Natural killer cell (primary cell): ENCODE data around the gene TGFBR2. TPM values are rescaled to one million over a fixed set of nuclear protein-coding genes. Genes with fewer than 3 reads are reported as not detected.

Experiments used
- ATAC-seq, 3 donors: fragments of 150-1000 bp in 2 of 3; fragments of 200-7000 bp in 1 of 3; cut with Tn5 transposase; 1 replicate in 1 of 3; 2 replicates in 2 of 3; pipeline ENCODE4 v1.10.0; 2021; ENCODE audit warnings: mild to moderate bottlenecking in 2 of 3, moderate library complexity in 2 of 3
- DNase-seq, 2 donors: peaks; one replicate each; pipeline versions ENCODE4 v3.0.0 to v3.0.0-alpha.2; 2013 to 2021; ENCODE audit warnings: mixed read lengths in 1 of 2
- H3K27ac ChIP-seq: one replicate; pipeline ENCODE4 v1.5.1; 2013; ENCODE audit warnings: mild to moderate bottlenecking, low read length
- H3K27me3 ChIP-seq: one replicate; pipeline ENCODE4 v1.6.1; 2013; ENCODE audit warnings: low read length; ENCODE audit not compliant: control insufficient read depth, insufficient read depth
- H3K36me3 ChIP-seq: one replicate; pipeline ENCODE4 v1.6.1; 2013; ENCODE audit warnings: low read length; ENCODE audit not compliant: control insufficient read depth, insufficient read depth
- H3K4me1 ChIP-seq: one replicate; pipeline ENCODE4 v1.6.1; 2013; ENCODE audit warnings: low read length; ENCODE audit not compliant: control insufficient read depth, insufficient read depth
- H3K4me3 ChIP-seq: one replicate; pipeline ENCODE4 v1.5.1; 2013; ENCODE audit warnings: low read length
- H3K9me3 ChIP-seq: one replicate; pipeline ENCODE4 v1.6.1; 2013; ENCODE audit warnings: low read length; ENCODE audit not compliant: control insufficient read depth, insufficient read depth
- H3K27ac Mint-ChIP-seq, 2 donors: one replicate each; pipeline ENCODE4 v1.8.0; 2022; ENCODE audit warnings: mild to moderate bottlenecking in 2 of 2, mixed read lengths in 2 of 2, moderate library complexity in 1 of 2
- H3K27me3 Mint-ChIP-seq, 2 donors: one replicate each; pipeline ENCODE4 v1.8.0; 2022; ENCODE audit warnings: low read depth in 2 of 2, mixed read lengths in 2 of 2
- H3K36me3 Mint-ChIP-seq: one replicate; pipeline ENCODE4 v1.8.0; 2022; ENCODE audit warnings: mixed read lengths
- H3K4me1 Mint-ChIP-seq, 2 donors: one replicate each; pipeline ENCODE4 v1.8.0; 2022; ENCODE audit warnings: mixed read lengths in 2 of 2
- H3K4me3 Mint-ChIP-seq: one replicate; pipeline ENCODE4 v1.8.0; 2022; ENCODE audit warnings: mild to moderate bottlenecking, moderate library complexity, mixed read lengths
- H3K9me3 Mint-ChIP-seq, 2 donors: one replicate each; pipeline ENCODE4 v1.8.0; 2022; ENCODE audit warnings: mixed read lengths in 2 of 2
- CTCF ChIP-seq: fragments of 200-600 bp; IDR thresholded peaks from one replicate; pipeline ENCODE4 v1.8.0; 2022; ENCODE audit warnings: antibody characterized with exemption
- WGBS: methylation state at CpG from one replicate; pipeline ENCODE4 v1.1.7; 2013; ENCODE audit warnings: missing lambda C conversion rate; ENCODE audit not compliant: insufficient coverage; 5-methylcytosine and 5-hydroxymethylcytosine counted together
- intact Hi-C: fragments of 100-400 bp; cut with micrococcal nuclease; formaldehyde crosslinking; loops from one replicate; pipeline ENCODE4 v1.14.2; 2022
- total RNA-seq, 4 donors: library from RNA; stranded (reverse); fragments of 120-200 nt in 1 of 4; gene quantifications; one replicate each; pipeline versions ENCODE4 v1.2.3 to v1.2.4, GENCODE V29; 2013 to 2022

The TGFBR2 gene
- total RNA-seq, 3 donors from 2014 or later (not counting 1 experiment from before 2014, with no cell fraction given) = 70.4 to 113 (median 99.3) TPM

GRCh38 chr3:30673425-30674341 lies 67.3 kb downstream of the TGFBR2 start:
- H3K9me3 Mint-ChIP-seq = no peaks in the 10 kb centered on the region
- H3K4me3 ChIP-seq = no peak overlapping the region
- peaks cover 82% of the 10 kb centered on the region for H3K36me3 ChIP-seq
- H3K36me3 Mint-ChIP-seq = peaks cover 40% of the 10 kb centered on the region
- H3K9me3 ChIP-seq = no peaks in the 10 kb centered on the region
- H3K4me1 Mint-ChIP-seq = peaks cover 77 to 87% of the 10 kb centered on the region in 2 donors
- H3K4me3 Mint-ChIP-seq = no peak overlapping the region
- no peaks in the 10 kb centered on the region for H3K27me3 ChIP-seq
- H3K27me3 Mint-ChIP-seq = no peaks in the 10 kb centered on the region
- DNase-seq (peak in 1 of 2 donors; percentile 37), ATAC-seq (peak in 1 of 3 donors; percentile 57)
- no peak overlapping the region for H3K27ac ChIP-seq
- intact Hi-C loops = no loop called here
- H3K4me1 ChIP-seq = no peaks in the 10 kb centered on the region
- no peak for TF ChIP-seq CTCF
- H3K27ac Mint-ChIP-seq = peak overlapping the region; percentile 75 to 84
- WGBS = 96% methylated on average over 4 of the region's 6 CpGs

- no peaks in the 10 kb centered on the region for H3K9me3 Mint-ChIP-seq
- TF ChIP-seq CTCF = no peak
- ATAC-seq (no peak), DNase-seq (no peak)
- no peaks in the 10 kb centered on the region for H3K27me3 Mint-ChIP-seq
- Histone ChIP-seq H3K4me3 (no peak overlapping the region), H3K27ac (no peak overlapping the region), H3K27me3 (no peaks in the 10 kb centered on the region), H3K9me3 (no peaks in the 10 kb centered on the region), H3K4me1 (no peaks in the 10 kb centered on the region), H3K36me3 (peaks cover 88% of the 10 kb centered on the region)
- peak overlapping the region; percentile 74 to 84 for H3K27ac Mint-ChIP-seq
- no peak overlapping the region for H3K4me3 Mint-ChIP-seq
- H3K4me1 Mint-ChIP-seq = peaks cover 79 to 89% of the 10 kb centered on the region in 2 donors
- intact Hi-C loops = no loop called here
- 98% methylated on average over 2 of the region's 2 CpGs for WGBS
- H3K36me3 Mint-ChIP-seq = peaks cover 37% of the 10 kb centered on the region
Measured at GRCh38 chr3:30675006-30675405, 68.6 kb downstream of the TGFBR2 start.

GRCh38 chr3:30675774-30676173 lies 69.4 kb downstream of the TGFBR2 start:
- Histone ChIP-seq H3K4me3 (no peak overlapping the region), H3K36me3 (peaks cover 84% of the 10 kb centered on the region), H3K27ac (no peak overlapping the region), H3K4me1 (peaks cover under 1% of the 10 kb centered on the region), H3K9me3 (no peaks in the 10 kb centered on the region), H3K27me3 (no peaks in the 10 kb centered on the region)
- H3K36me3 Mint-ChIP-seq = peaks cover 39% of the 10 kb centered on the region
- ATAC-seq (no peak), DNase-seq (no peak)
- H3K27me3 Mint-ChIP-seq = no peaks in the 10 kb centered on the region
- H3K4me3 Mint-ChIP-seq = no peak overlapping the region
- H3K9me3 Mint-ChIP-seq = no peaks in the 10 kb centered on the region
- intact Hi-C loops = no loop called here
- no peak for TF ChIP-seq CTCF
- WGBS = 86% methylated on average over 5 of the region's 5 CpGs
- peak overlapping the region; percentile 80 to 84 for H3K27ac Mint-ChIP-seq
- H3K4me1 Mint-ChIP-seq = peaks cover 79 to 87% of the 10 kb centered on the region in 2 donors
